NCI-H82 treated with DMSO at 0.1 percent for 48 hours (cell line): ENCODE results near the gene ANKFN1.

Experiments used
- DNase-seq: peaks from one replicate; lab custom pipeline; 2025; ENCODE audit not compliant: unreplicated experiment; lab: John Stamatoyannopoulos, UW

Gene ANKFN1

GRCh38 chr17:56434610-56435009 lies 281.3 kb downstream of the ANKFN1 start:
- no peak for DNase-seq

- no peak for DNase-seq
Observed at GRCh38 chr17:56436142-56436541, 282.9 kb downstream of the ANKFN1 start.

- DNase-seq, result no peak
Observed at GRCh38 chr17:56440419-56440818, 287.1 kb downstream of the ANKFN1 start.

GRCh38 chr17:56441308-56441707 lies 288.0 kb downstream of the ANKFN1 start:
- DNase-seq, result no peak

- DNase-seq, result no peak
Observed at GRCh38 chr17:56445692-56446411, 292.6 kb downstream of the ANKFN1 start.

GRCh38 chr17:56447171-56447570 lies 293.9 kb downstream of the ANKFN1 start:
- no peak for DNase-seq

- no peak for DNase-seq
Observed at GRCh38 chr17:56448371-56448770, 295.1 kb downstream of the ANKFN1 start.

- no peak for DNase-seq
Observed at GRCh38 chr17:56449176-56449575, 295.9 kb downstream of the ANKFN1 start.

GRCh38 chr17:56451629-56452028 lies 298.4 kb downstream of the ANKFN1 start:
- DNase-seq, result no peak

- no peak for DNase-seq
Observed at GRCh38 chr17:56452461-56452860, 299.2 kb downstream of the ANKFN1 start.

- DNase-seq, result no peak
Observed at GRCh38 chr17:56457501-56457900, 304.2 kb downstream of the ANKFN1 start.

GRCh38 chr17:56465886-56466285 lies 312.6 kb downstream of the ANKFN1 start:
- no peak for DNase-seq

GRCh38 chr17:56468840-56469239 lies 315.6 kb downstream of the ANKFN1 start:
- DNase-seq, result no peak

- DNase-seq, result no peak
Observed at GRCh38 chr17:56471696-56472095, 318.4 kb downstream of the ANKFN1 start.

GRCh38 chr17:56475116-56475515 lies 321.8 kb downstream of the ANKFN1 start:
- DNase-seq, result no peak

- DNase-seq, result peak; percentile 27
Observed at GRCh38 chr17:56478836-56479447, 325.7 kb downstream of the ANKFN1 start.

- no peak for DNase-seq
Observed at GRCh38 chr17:56480501-56480900, 327.2 kb downstream of the ANKFN1 start.

- peak; percentile 2 for DNase-seq
Observed at GRCh38 chr17:56481659-56482058, 328.4 kb downstream of the ANKFN1 start.

- DNase-seq, result no peak
Observed at GRCh38 chr17:56482229-56482628, 329.0 kb downstream of the ANKFN1 start.

- DNase-seq, result no peak
Observed at GRCh38 chr17:56486732-56487131, 333.5 kb downstream of the ANKFN1 start.

GRCh38 chr17:56488800-56489199 lies 335.5 kb downstream of the ANKFN1 start:
- no peak for DNase-seq

- DNase-seq, result no peak
Observed at GRCh38 chr17:56489980-56490379, 336.7 kb downstream of the ANKFN1 start.

- no peak for DNase-seq
Observed at GRCh38 chr17:56495556-56495955, 342.3 kb downstream of the ANKFN1 start.
